DOHH2 (cell line): ENCODE measurements around the gene ANXA9.

ENCODE experiments used
- CTCF ChIP-seq: fragments of 200-600 bp; sonication (generic); IDR thresholded peaks from one replicate; pipeline ENCODE4 v1.5.1; 2014; ENCODE audit warnings: antibody characterized with exemption, mild to moderate bottlenecking, low read depth, low read length; ENCODE audit not compliant: poor library complexity, severe bottlenecking
- EZH2phosphoT487 ChIP-seq: fragments of 200-600 bp; sonication (generic); IDR thresholded peaks from 2 replicates; pipeline ENCODE4 v1.6.1; 2017; ENCODE audit warnings: borderline replicate concordance, mild to moderate bottlenecking, antibody characterized with exemption, low read length, moderate library complexity, mixed read lengths

DNA sequence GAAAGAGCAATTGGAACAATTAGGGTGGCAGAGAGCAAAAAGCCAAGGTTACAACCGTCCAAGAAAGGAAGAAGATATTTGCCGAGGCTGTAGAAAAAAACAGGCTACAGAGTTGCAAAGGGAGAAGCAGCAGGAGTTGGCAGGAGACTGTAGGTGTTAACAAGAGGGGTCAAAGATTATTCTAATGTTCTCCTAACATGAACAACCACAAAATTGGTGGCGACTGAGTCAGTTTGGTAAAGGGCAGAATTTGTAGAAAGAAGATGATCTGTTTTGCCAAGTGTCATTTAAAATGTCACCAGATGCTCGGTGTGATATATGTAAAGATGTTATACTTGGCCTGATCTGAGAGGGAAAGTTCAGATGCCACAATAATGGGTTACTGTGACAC, 25.8 kb downstream of the ANXA9 start:
- TF ChIP-seq CTCF: no peak
- no peak for TF ChIP-seq EZH2phosphoT487
